ENCODE results near the gene LCN12. TPM values are rescaled to one million over a fixed set of nuclear protein-coding genes. Genes with fewer than 3 reads are reported as not detected.

Gene LCN12
- total RNA-seq, 1 donor from 2014 or later = not detected

- Histone ChIP-seq H3K9me3 (no peaks in the 10 kb centered on the region), H3K27me3 (no peaks in the 10 kb centered on the region), H3K36me3 (peaks cover 0 to 35% of the 10 kb centered on the region in 2 donors), H3K27ac (no peak overlapping the region), H3K4me1 (no peaks in the 10 kb centered on the region), H3K4me3 (no peak overlapping the region)
- intact Hi-C loops (cut with DNase I) = no loop called here
- TF ChIP-seq POLR2A (IDR thresholded peaks at IDR 0.05) = no peak
- TF ChIP-seq POLR2AphosphoS5 (IDR thresholded peaks at IDR 0.05; ENCODE audit: insufficient read depth in 1 of 2, low read depth in 1 of 2) = no peak
- no peak for TF ChIP-seq CTCF (IDR thresholded peaks at IDR 0.05)
- DNase-seq (ENCODE audit: extremely low spot score in 2 of 2) = no peak
These were observed 35.5 kb upstream of the LCN12 start for GRCh38 chr9:136916330-136917184.

- no peak for TF ChIP-seq POLR2AphosphoS5 (IDR thresholded peaks at IDR 0.05; ENCODE audit: insufficient read depth in 1 of 2, low read depth in 1 of 2)
- no peak for TF ChIP-seq POLR2A (IDR thresholded peaks at IDR 0.05)
- TF ChIP-seq CTCF (IDR thresholded peaks at IDR 0.05) = no peak
- Histone ChIP-seq H3K27me3 (no peaks in the 10 kb centered on the region), H3K4me1 (no peaks in the 10 kb centered on the region), H3K9me3 (no peaks in the 10 kb centered on the region), H3K36me3 (peaks cover 0 to 42% of the 10 kb centered on the region in 2 donors), H3K27ac (no peak overlapping the region), H3K4me3 (no peak overlapping the region)
- DNase-seq (ENCODE audit: extremely low spot score in 2 of 2) = no peak
- intact Hi-C loops (cut with DNase I) = no loop called here
These were observed 34.2 kb upstream of the LCN12 start for GRCh38 chr9:136917902-136918301.

GRCh38 chr9:136920069-136920468, 32.0 kb upstream of the LCN12 start:
- no peak for DNase-seq (ENCODE audit: extremely low spot score in 2 of 2)
- H3K4me3 ChIP-seq = no peak overlapping the region
- no peaks in the 10 kb centered on the region for H3K9me3 ChIP-seq
- H3K4me1 ChIP-seq = no peaks in the 10 kb centered on the region
- no peak overlapping the region for H3K27ac ChIP-seq
- intact Hi-C loops (cut with DNase I) = no loop called here
- TF ChIP-seq POLR2AphosphoS5 (IDR thresholded peaks at IDR 0.05; ENCODE audit: insufficient read depth in 1 of 2, low read depth in 1 of 2) (no peak), POLR2A (IDR thresholded peaks at IDR 0.05) (no peak), CTCF (IDR thresholded peaks at IDR 0.05) (no peak)
- H3K36me3 ChIP-seq = peaks cover 0 to 38% of the 10 kb centered on the region in 2 donors
- H3K27me3 ChIP-seq = no peaks in the 10 kb centered on the region

- DNase-seq (ENCODE audit: extremely low spot score in 2 of 2) = no peak
- intact Hi-C loops (cut with DNase I) = no loop called here
- Histone ChIP-seq H3K9me3 (no peaks in the 10 kb centered on the region), H3K4me1 (no peaks in the 10 kb centered on the region), H3K4me3 (no peak overlapping the region), H3K27ac (no peak overlapping the region), H3K27me3 (no peaks in the 10 kb centered on the region), H3K36me3 (peaks cover 0 to 39% of the 10 kb centered on the region in 2 donors)
- no peak for TF ChIP-seq CTCF (IDR thresholded peaks at IDR 0.05)
- no peak for TF ChIP-seq POLR2AphosphoS5 (IDR thresholded peaks at IDR 0.05; ENCODE audit: insufficient read depth in 1 of 2, low read depth in 1 of 2)
- no peak for TF ChIP-seq POLR2A (IDR thresholded peaks at IDR 0.05)
These were observed 31.3 kb upstream of the LCN12 start for GRCh38 chr9:136920734-136921231.

GRCh38 chr9:136921307-136921706, 30.8 kb upstream of the LCN12 start:
- Histone ChIP-seq H3K27ac (no peak overlapping the region), H3K36me3 (peaks cover 0 to 39% of the 10 kb centered on the region in 2 donors), H3K9me3 (no peaks in the 10 kb centered on the region), H3K4me1 (no peaks in the 10 kb centered on the region), H3K27me3 (no peaks in the 10 kb centered on the region), H3K4me3 (no peak overlapping the region)
- intact Hi-C loops (cut with DNase I) = no loop called here
- DNase-seq (ENCODE audit: extremely low spot score in 2 of 2) = no peak
- TF ChIP-seq POLR2A (IDR thresholded peaks at IDR 0.05) (no peak), CTCF (IDR thresholded peaks at IDR 0.05) (no peak), POLR2AphosphoS5 (IDR thresholded peaks at IDR 0.05; ENCODE audit: insufficient read depth in 1 of 2, low read depth in 1 of 2) (no peak)

All from vagina (tissue), 2 donors.